Upper lobe of left lung (tissue), 6 donors: ENCODE measurements around the gene SLCO1C1. TPM values are rescaled to one million over a fixed set of nuclear protein-coding genes. Genes with fewer than 3 reads are reported as not detected.

Source experiments
- ATAC-seq, 2 donors: fragments of 200-7000 bp; cut with Tn5 transposase; one replicate each; pipeline ENCODE4 v1.9.1; 2022; ENCODE audit warnings: mild to moderate bottlenecking in 2 of 2, moderate library complexity in 2 of 2; ENCODE audit not compliant: low FRiP score in 2 of 2
- DNase-seq, 2 donors: peaks; one replicate each; pipeline ENCODE4 v3.0.0-alpha.2; 2019 to 2020
- H3K27ac ChIP-seq, 4 donors: fragments of 200-600 bp; sonication (generic); one replicate each; pipeline ENCODE4 v1.5.1; 2016 to 2019
- H3K27me3 ChIP-seq, 4 donors: fragments of 200-600 bp; sonication (generic); one replicate each; pipeline ENCODE4 v1.5.1; 2017 to 2019
- H3K36me3 ChIP-seq, 4 donors: fragments of 200-600 bp; sonication (generic); one replicate each; pipeline ENCODE4 v1.5.1; 2016 to 2019
- H3K4me1 ChIP-seq, 4 donors: fragments of 200-600 bp; sonication (generic); one replicate each; pipeline ENCODE4 v1.5.1; 2018 to 2019
- H3K4me3 ChIP-seq, 4 donors: fragments of 200-600 bp; sonication (generic); one replicate each; pipeline ENCODE4 v1.5.1; 2017 to 2019; ENCODE audit warnings: mild to moderate bottlenecking in 2 of 4, moderate library complexity in 1 of 4
- H3K9me3 ChIP-seq, 4 donors: fragments of 200-600 bp; sonication (generic); one replicate each; pipeline ENCODE4 v1.5.1; 2018 to 2019
- CTCF ChIP-seq, 6 experiments: fragments of 450-650 bp in 4 of 6; fragments of 200-600 bp in 2 of 6; sonication (generic) in 2 of 6; IDR thresholded peaks; one replicate each; pipeline ENCODE4 v1.5.1; 2016 to 2019; ENCODE audit warnings: antibody characterized with exemption in 6 of 6
- EP300 ChIP-seq, 4 donors: sonication (generic); formaldehyde crosslinking; IDR thresholded peaks; one replicate each; pipeline ENCODE4 v1.5.1; 2017; ENCODE audit warnings: antibody characterized with exemption in 4 of 4, control low read depth in 2 of 4
- POLR2A ChIP-seq, 4 donors: fragments of 450-650 bp; IDR thresholded peaks; one replicate each; pipeline ENCODE4 v1.5.1; 2016 to 2017; ENCODE audit warnings: antibody characterized with exemption in 4 of 4, mild to moderate bottlenecking in 2 of 4
- POLR2AphosphoS5 ChIP-seq, 2 donors: sonication (generic); formaldehyde crosslinking; IDR thresholded peaks; one replicate each; pipeline ENCODE4 v1.5.1; 2017; ENCODE audit warnings: antibody characterized with exemption in 2 of 2
- WGBS, 2 donors: methylation state at CpG; one replicate each; pipeline ENCODE4 v1.1.5; 2017 to 2018; 5-methylcytosine and 5-hydroxymethylcytosine counted together
- total RNA-seq, 6 donors: library from RNA; depleted of rRNA in 4 of 6; stranded (reverse); fragments of >200 nt in 4 of 6; gene quantifications; one replicate each; pipeline versions ENCODE4 v1.1.0 to v1.2.1, GENCODE V29; 2016 to 2021
- donor health status: DM: no; HTN: no; CAD: no; lungs with moderate emphysema.
- donor health status: DM: no; HTN: yes; CAD: no; lungs with severe emphysema.

The SLCO1C1 gene
- under 1 TPM in 2 of 6 donors, not detected in 4; 0.30 to 0.74 TPM for total RNA-seq

GRCh38 chr12:20695232-20695631, at the start of gene SLCO1C1:
SLCO1C1 (plus strand) TSS chr12:20695332; CDS start chr12:20699577, 4,245 bp downstream.
- DNase-seq = no peak
- H3K4me1 ChIP-seq = no peaks in the 10 kb centered on the region
- no peaks in the 10 kb centered on the region for H3K36me3 ChIP-seq
- WGBS, 2 donors = 58 to 67% methylated on average over 6 of the region's 6 CpGs
- no peaks in the 10 kb centered on the region for H3K27me3 ChIP-seq
- no peak within 1 kb of the TSS for H3K4me3 ChIP-seq
- ATAC-seq = no peak
- no peaks in the 10 kb centered on the region for H3K9me3 ChIP-seq
- TF ChIP-seq POLR2AphosphoS5 (IDR thresholded peaks at IDR 0.05) (no peak), POLR2A (IDR thresholded peaks at IDR 0.05) (no peak), CTCF (IDR thresholded peaks at IDR 0.05) (no peak), EP300 (IDR thresholded peaks at IDR 0.05) (no peak)
- no peak within 1 kb of the TSS for H3K27ac ChIP-seq

GRCh38 chr12:20646239-20646827, 48.8 kb upstream of the SLCO1C1 start:
- TF ChIP-seq CTCF (IDR thresholded peaks at IDR 0.05) = peak in 3 of 6 experiments; percentile 15 to 55 (median 44)
- no peak for TF ChIP-seq POLR2AphosphoS5 (IDR thresholded peaks at IDR 0.05)
- Histone ChIP-seq H3K9me3 (no peaks in the 10 kb centered on the region), H3K27ac (no peak overlapping the region), H3K27me3 (no peaks in the 10 kb centered on the region), H3K4me1 (no peaks in the 10 kb centered on the region), H3K36me3 (no peaks in the 10 kb centered on the region), H3K4me3 (no peak overlapping the region)
- ATAC-seq (peak in 1 of 2 donors; percentile 40), DNase-seq (no peak)
- WGBS, 2 donors = 58% methylated on average over 3 of the region's 3 CpGs

- Histone ChIP-seq H3K27me3 (no peaks in the 10 kb centered on the region), H3K9me3 (no peaks in the 10 kb centered on the region), H3K4me3 (no peak overlapping the region), H3K27ac (no peak overlapping the region), H3K4me1 (no peaks in the 10 kb centered on the region), H3K36me3 (no peaks in the 10 kb centered on the region)
- DNase-seq (no peak), ATAC-seq (no peak)
- TF ChIP-seq CTCF (IDR thresholded peaks at IDR 0.05) = no peak
- no peak for TF ChIP-seq POLR2AphosphoS5 (IDR thresholded peaks at IDR 0.05)
- TF ChIP-seq EP300 (IDR thresholded peaks at IDR 0.05) = no peak
- TF ChIP-seq POLR2A (IDR thresholded peaks at IDR 0.05) = no peak
- WGBS, 2 donors = 90 to 94% methylated on average over 2 of the region's 2 CpGs
Observed at GRCh38 chr12:20653871-20654270, 41.3 kb upstream of the SLCO1C1 start.

GRCh38 chr12:20656600-20656999, 38.5 kb upstream of the SLCO1C1 start:
- H3K4me3 ChIP-seq = no peak overlapping the region
- peaks cover 0 to 5% (median 0%) of the 10 kb centered on the region in 4 donors for H3K9me3 ChIP-seq
- TF ChIP-seq POLR2A (IDR thresholded peaks at IDR 0.05) = no peak
- TF ChIP-seq EP300 (IDR thresholded peaks at IDR 0.05) = no peak
- no peak for TF ChIP-seq CTCF (IDR thresholded peaks at IDR 0.05)
- no peak for TF ChIP-seq POLR2AphosphoS5 (IDR thresholded peaks at IDR 0.05)
- no peaks in the 10 kb centered on the region for H3K4me1 ChIP-seq
- no peaks in the 10 kb centered on the region for H3K36me3 ChIP-seq
- DNase-seq (no peak), ATAC-seq (no peak)
- WGBS, 2 donors = 77 to 81% methylated on average over 1 of the region's 1 CpG
- H3K27ac ChIP-seq = no peak overlapping the region
- H3K27me3 ChIP-seq = no peaks in the 10 kb centered on the region

GRCh38 chr12:20657496-20657895, 37.6 kb upstream of the SLCO1C1 start:
- peaks cover 0 to 5% (median under 1%) of the 10 kb centered on the region in 4 donors for H3K9me3 ChIP-seq
- DNase-seq (no peak), ATAC-seq (no peak)
- H3K27ac ChIP-seq = no peak overlapping the region
- TF ChIP-seq EP300 (IDR thresholded peaks at IDR 0.05) (no peak), POLR2AphosphoS5 (IDR thresholded peaks at IDR 0.05) (no peak)
- no peak overlapping the region for H3K4me3 ChIP-seq
- H3K36me3 ChIP-seq = no peaks in the 10 kb centered on the region
- H3K27me3 ChIP-seq = no peaks in the 10 kb centered on the region
- no peaks in the 10 kb centered on the region for H3K4me1 ChIP-seq
- WGBS, 2 donors = 87 to 89% methylated on average over 2 of the region's 2 CpGs
